ENCODE results near the gene OTOGL. TPM values are rescaled to one million over a fixed set of nuclear protein-coding genes. Genes with fewer than 3 reads are reported as not detected.
"Not testable (repeated sequence)": the region's sequence is repeated elsewhere in the genome, so short reads cannot be mapped to it uniquely, and the experiment has no call there.

OTOGL gene
- total RNA-seq, 1 donor from 2014 or later, result 0.21 TPM

- H3K4me3 Mint-ChIP-seq, result no peak overlapping the region
- no peak for DNase-seq (ENCODE audit: low spot score)
- no peak overlapping the region for H3K27ac Mint-ChIP-seq
- H3K36me3 Mint-ChIP-seq (ENCODE audit: low read depth), result no peaks in the 10 kb centered on the region
- H3K27me3 Mint-ChIP-seq (ENCODE audit: insufficient read depth), result peaks cover 1% of the 10 kb centered on the region
- H3K4me1 Mint-ChIP-seq (ENCODE audit: low read depth), result no peaks in the 10 kb centered on the region
- intact Hi-C loops (cut with micrococcal nuclease), result no loop called here
- H3K9me3 Mint-ChIP-seq, result no peaks in the 10 kb centered on the region
Measured at GRCh38 chr12:80291108-80291754, 191.9 kb downstream of the OTOGL start.

GRCh38 chr12:80293347-80293746, 194.0 kb downstream of the OTOGL start:
- Mint-ChIP-seq H3K27ac (no peak overlapping the region), H3K9me3 (no peaks in the 10 kb centered on the region), H3K4me1 (ENCODE audit: low read depth) (no peaks in the 10 kb centered on the region), H3K36me3 (ENCODE audit: low read depth) (no peaks in the 10 kb centered on the region), H3K4me3 (no peak overlapping the region), H3K27me3 (ENCODE audit: insufficient read depth) (no peaks in the 10 kb centered on the region)
- no peak for DNase-seq (ENCODE audit: low spot score)
- intact Hi-C loops (cut with micrococcal nuclease), result no loop called here

- intact Hi-C loops (cut with micrococcal nuclease), result no loop called here
- Mint-ChIP-seq H3K4me3 (no peak overlapping the region), H3K27me3 (ENCODE audit: insufficient read depth) (no peaks in the 10 kb centered on the region)
Measured at GRCh38 chr12:80293759-80294158, 194.4 kb downstream of the OTOGL start.

GRCh38 chr12:80299219-80299618, 199.9 kb downstream of the OTOGL start:
- H3K4me1 Mint-ChIP-seq (ENCODE audit: low read depth), result no peaks in the 10 kb centered on the region
- no peaks in the 10 kb centered on the region for H3K36me3 Mint-ChIP-seq (ENCODE audit: low read depth)
- DNase-seq (ENCODE audit: low spot score), result no peak

More at GRCh38 chr12:80293759-80294158, 194.4 kb downstream of the OTOGL start:
- Mint-ChIP-seq H3K27ac (no peak overlapping the region), H3K36me3 (ENCODE audit: low read depth) (no peaks in the 10 kb centered on the region), H3K4me1 (ENCODE audit: low read depth) (no peaks in the 10 kb centered on the region), H3K9me3 (no peaks in the 10 kb centered on the region)
- DNase-seq (ENCODE audit: low spot score), result no peak

DNA sequence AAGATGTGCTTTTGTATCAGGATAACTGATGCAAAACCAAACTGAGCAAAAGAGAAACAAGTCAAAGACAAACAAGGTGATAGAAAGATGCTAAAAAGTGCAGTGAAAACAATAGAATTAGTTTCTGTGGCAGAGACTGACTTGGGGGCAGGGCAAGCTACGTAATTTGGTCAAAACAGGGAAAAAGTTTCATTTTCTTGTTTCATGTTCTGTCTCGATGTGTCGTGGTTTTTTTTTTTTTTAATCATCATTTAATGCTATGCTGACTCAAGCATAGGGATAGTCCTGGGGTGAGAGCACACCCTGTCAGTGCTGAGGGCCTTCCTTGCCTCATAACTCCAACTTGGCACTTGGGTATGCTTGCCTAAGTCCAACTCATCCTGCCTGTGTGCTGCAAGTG, 200.6 kb downstream of the OTOGL start:
- intact Hi-C loops (cut with micrococcal nuclease), result no loop called here
- Mint-ChIP-seq H3K9me3 (no peaks in the 10 kb centered on the region), H3K4me3 (no peak overlapping the region), H3K27me3 (ENCODE audit: insufficient read depth) (no peaks in the 10 kb centered on the region), H3K4me1 (ENCODE audit: low read depth) (no peaks in the 10 kb centered on the region), H3K27ac (no peak overlapping the region), H3K36me3 (ENCODE audit: low read depth) (no peaks in the 10 kb centered on the region)
- no peak for DNase-seq (ENCODE audit: low spot score)

More at GRCh38 chr12:80299219-80299618, 199.9 kb downstream of the OTOGL start:
- intact Hi-C loops (cut with micrococcal nuclease), result no loop called here
- Mint-ChIP-seq H3K4me3 (no peak overlapping the region), H3K27ac (no peak overlapping the region), H3K27me3 (ENCODE audit: insufficient read depth) (no peaks in the 10 kb centered on the region), H3K9me3 (no peaks in the 10 kb centered on the region)

GRCh38 chr12:80307436-80307835, 208.1 kb downstream of the OTOGL start:
- H3K36me3 Mint-ChIP-seq (ENCODE audit: low read depth); H3K4me1 Mint-ChIP-seq (ENCODE audit: low read depth); intact Hi-C loops (cut with micrococcal nuclease); H3K9me3 Mint-ChIP-seq; H3K27me3 Mint-ChIP-seq (ENCODE audit: insufficient read depth); H3K27ac Mint-ChIP-seq; DNase-seq (ENCODE audit: low spot score); H3K4me3 Mint-ChIP-seq: not testable (repeated sequence)

GRCh38 chr12:80313209-80313608, 213.9 kb downstream of the OTOGL start:
- intact Hi-C loops (cut with micrococcal nuclease), result no loop called here
- no peaks in the 10 kb centered on the region for H3K4me1 Mint-ChIP-seq (ENCODE audit: low read depth)
- DNase-seq (ENCODE audit: low spot score), result no peak
- no peaks in the 10 kb centered on the region for H3K27me3 Mint-ChIP-seq (ENCODE audit: insufficient read depth)
- H3K27ac Mint-ChIP-seq, result no peak overlapping the region
- H3K36me3 Mint-ChIP-seq (ENCODE audit: low read depth), result no peaks in the 10 kb centered on the region
- H3K9me3 Mint-ChIP-seq, result no peaks in the 10 kb centered on the region
- no peak overlapping the region for H3K4me3 Mint-ChIP-seq

DNA sequence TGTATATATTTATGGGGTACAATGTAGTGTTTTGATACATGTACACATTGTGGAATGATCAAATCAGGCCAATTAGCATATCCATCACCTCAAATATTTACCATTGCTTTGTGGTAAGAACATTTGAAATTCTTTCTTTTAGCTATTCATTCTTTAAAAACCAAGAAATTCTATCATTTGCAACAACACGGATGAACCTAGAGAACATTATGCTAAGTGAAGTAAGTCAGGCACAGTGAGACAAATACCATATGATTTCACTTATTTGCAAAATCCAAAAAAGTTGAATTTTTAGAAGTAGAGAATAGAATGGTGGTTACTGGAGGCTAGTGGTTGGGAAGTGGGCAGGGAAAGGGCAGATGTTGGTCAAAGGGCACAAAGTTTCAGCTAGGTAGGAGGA, 215.4 kb downstream of the OTOGL start:
- no peaks in the 10 kb centered on the region for H3K4me1 Mint-ChIP-seq (ENCODE audit: low read depth)
- intact Hi-C loops (cut with micrococcal nuclease), result no loop called here
- no peaks in the 10 kb centered on the region for H3K36me3 Mint-ChIP-seq (ENCODE audit: low read depth)
- H3K27ac Mint-ChIP-seq, result no peak overlapping the region
- no peak overlapping the region for H3K4me3 Mint-ChIP-seq
- no peaks in the 10 kb centered on the region for H3K27me3 Mint-ChIP-seq (ENCODE audit: insufficient read depth)
- no peak for DNase-seq (ENCODE audit: low spot score)
- no peaks in the 10 kb centered on the region for H3K9me3 Mint-ChIP-seq

- intact Hi-C loops (cut with micrococcal nuclease), result no loop called here
- H3K27me3 Mint-ChIP-seq (ENCODE audit: insufficient read depth), result no peaks in the 10 kb centered on the region
- no peaks in the 10 kb centered on the region for H3K9me3 Mint-ChIP-seq
- H3K4me3 Mint-ChIP-seq, result no peak overlapping the region
- DNase-seq (ENCODE audit: low spot score), result no peak
- no peaks in the 10 kb centered on the region for H3K4me1 Mint-ChIP-seq (ENCODE audit: low read depth)
- H3K27ac Mint-ChIP-seq, result no peak overlapping the region
- no peaks in the 10 kb centered on the region for H3K36me3 Mint-ChIP-seq (ENCODE audit: low read depth)
Measured at GRCh38 chr12:80316222-80316621, 216.9 kb downstream of the OTOGL start.

- Mint-ChIP-seq H3K27ac (no peak overlapping the region), H3K36me3 (ENCODE audit: low read depth) (no peaks in the 10 kb centered on the region), H3K4me3 (no peak overlapping the region), H3K4me1 (ENCODE audit: low read depth) (no peaks in the 10 kb centered on the region), H3K9me3 (no peaks in the 10 kb centered on the region), H3K27me3 (ENCODE audit: insufficient read depth) (no peaks in the 10 kb centered on the region)
- DNase-seq (ENCODE audit: low spot score), result no peak
- intact Hi-C loops (cut with micrococcal nuclease), result no loop called here
Measured at GRCh38 chr12:80317307-80317706, 218.0 kb downstream of the OTOGL start.

DNA sequence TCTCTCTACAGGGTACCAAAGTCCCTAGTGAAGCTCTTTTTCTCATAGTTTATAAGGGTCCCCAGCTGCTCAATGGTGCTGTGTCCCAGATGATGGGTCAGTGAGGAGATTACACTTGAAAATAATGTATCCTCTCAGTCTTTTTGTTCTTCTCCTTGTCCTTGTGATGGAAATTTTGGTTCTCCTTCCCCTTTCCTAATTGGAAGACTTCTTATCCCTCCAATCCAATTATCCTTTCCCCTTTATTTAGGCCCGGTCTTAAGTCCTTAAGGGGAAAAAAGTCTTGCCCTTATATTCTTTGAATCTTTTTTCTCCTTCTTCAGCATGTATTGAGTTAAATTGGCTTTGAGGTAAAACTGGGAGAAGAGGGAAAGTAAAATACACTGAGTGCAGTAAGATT, 218.6 kb downstream of the OTOGL start:
- Mint-ChIP-seq H3K27me3 (ENCODE audit: insufficient read depth) (no peaks in the 10 kb centered on the region), H3K4me1 (ENCODE audit: low read depth) (no peaks in the 10 kb centered on the region), H3K36me3 (ENCODE audit: low read depth) (no peaks in the 10 kb centered on the region), H3K4me3 (no peak overlapping the region), H3K27ac (no peak overlapping the region), H3K9me3 (no peaks in the 10 kb centered on the region)
- no peak for DNase-seq (ENCODE audit: low spot score)
- intact Hi-C loops (cut with micrococcal nuclease), result no loop called here

DNA sequence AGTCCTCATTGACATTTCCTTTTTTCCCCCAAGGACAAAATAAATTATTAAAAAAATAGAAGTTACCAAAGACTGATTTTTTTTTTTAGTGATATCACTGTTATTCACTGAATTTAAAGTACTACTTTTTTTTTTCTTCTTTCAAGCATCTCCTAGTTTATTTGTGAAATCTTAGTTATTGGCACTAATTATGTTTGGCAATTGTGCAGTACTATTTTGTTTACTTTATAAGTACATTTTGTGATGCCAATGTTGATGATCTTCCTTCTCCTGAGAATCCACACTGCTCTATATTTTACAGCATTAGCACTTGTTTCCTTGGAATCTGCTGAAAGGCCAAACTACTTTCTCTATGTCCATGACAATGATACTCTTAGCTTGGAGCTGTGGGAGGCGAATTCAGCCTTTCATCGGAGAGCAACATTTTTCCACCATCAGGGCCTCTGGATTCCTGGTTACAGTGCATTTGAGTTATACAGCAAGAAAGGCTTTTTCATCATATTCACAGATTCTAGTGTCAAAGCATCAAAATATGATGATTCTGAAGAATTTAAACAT, 220.9 kb downstream of the OTOGL start:
- intact Hi-C loops (cut with micrococcal nuclease), result no loop called here
- H3K9me3 Mint-ChIP-seq, result no peaks in the 10 kb centered on the region
- H3K4me1 Mint-ChIP-seq (ENCODE audit: low read depth), result no peaks in the 10 kb centered on the region
- H3K27me3 Mint-ChIP-seq (ENCODE audit: insufficient read depth), result no peaks in the 10 kb centered on the region
- H3K4me3 Mint-ChIP-seq, result no peak overlapping the region
- DNase-seq (ENCODE audit: low spot score), result no peak
- no peak overlapping the region for H3K27ac Mint-ChIP-seq
- no peaks in the 10 kb centered on the region for H3K36me3 Mint-ChIP-seq (ENCODE audit: low read depth)

DNA sequence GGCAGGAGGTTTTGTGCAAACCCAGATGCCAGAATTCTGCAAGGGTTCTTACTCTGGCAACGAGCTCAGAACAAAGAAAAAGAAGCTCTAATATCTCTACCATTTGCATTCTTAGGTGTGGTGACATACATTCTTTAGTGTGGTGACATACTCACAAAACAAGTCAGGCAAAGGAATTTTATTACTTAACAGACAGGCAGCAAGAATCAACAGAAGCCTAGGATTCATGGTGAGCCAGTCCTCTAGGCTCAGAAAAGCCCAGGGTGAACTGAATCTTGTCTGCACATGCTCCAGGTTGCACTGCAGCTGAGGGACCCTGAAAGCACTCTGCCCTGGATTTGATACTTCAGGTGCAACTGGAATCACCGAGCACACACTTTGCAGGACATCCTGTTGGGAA, 222.3 kb downstream of the OTOGL start:
- intact Hi-C loops (cut with micrococcal nuclease), result no loop called here
- Mint-ChIP-seq H3K27me3 (ENCODE audit: insufficient read depth) (no peaks in the 10 kb centered on the region), H3K4me3 (no peak overlapping the region)

More for the DNA sequence above, 222.3 kb downstream of the OTOGL start:
- no peaks in the 10 kb centered on the region for H3K9me3 Mint-ChIP-seq
- H3K36me3 Mint-ChIP-seq (ENCODE audit: low read depth), result no peaks in the 10 kb centered on the region
- no peak overlapping the region for H3K27ac Mint-ChIP-seq
- DNase-seq (ENCODE audit: low spot score), result no peak
- no peaks in the 10 kb centered on the region for H3K4me1 Mint-ChIP-seq (ENCODE audit: low read depth)
